IMR-90 (cell line): ENCODE measurements around the gene FAM53B. TPM values are rescaled to one million over a fixed set of nuclear protein-coding genes. Genes with fewer than 3 reads are reported as not detected.

Experiments used
- ATAC-seq: fragments of 200-7000 bp; cut with Tn5 transposase; 2 replicates; pipeline ENCODE4 v1.9.1; 2020; ENCODE audit warnings: low read depth, mild to moderate bottlenecking, moderate library complexity
- BruUV-seq: library from RNA; stranded (reverse); fragments of 400-500 nt; replicated peaks from 2 replicates; lab custom pipeline; 2021; lab: Mats Ljungman, UMichigan
- CTCF ChIA-PET: fragments of 300-600 bp; formaldehyde crosslinking; extraction: SDS; loops from one replicate; lab custom pipeline; 2021; ENCODE audit warnings: antibody characterized with exemption; lab: Yijun Ruan, JAX
- POLR2A ChIA-PET: fragments of 300-600 bp; sonication (Branson Sonifier 250); formaldehyde crosslinking; loops from one replicate; lab custom pipeline; 2022; ENCODE audit warnings: antibody characterized with exemption; ENCODE audit not compliant: unreplicated experiment; lab: Charles Lee
- DNase-seq: peaks from one replicate; pipeline ENCODE4 v3.0.0; 2013
- H2AFZ ChIP-seq: replicated peaks from 2 replicates; pipeline ENCODE3; 2013; ENCODE audit warnings: low read length, mild to moderate bottlenecking; ENCODE audit not compliant: poor library complexity
- H2AK5ac ChIP-seq: 2 replicates; pipeline ENCODE4 v1.6.1; 2013; ENCODE audit warnings: low read depth, low read length, inconsistent platforms
- H2AK9ac ChIP-seq: replicated peaks from 2 replicates; pipeline ENCODE3; 2013; ENCODE audit warnings: mild to moderate bottlenecking, low read depth, low read length, moderate library complexity; ENCODE audit not compliant: poor library complexity
- H2BK120ac ChIP-seq: 2 replicates; pipeline ENCODE4 v1.6.1; 2013; ENCODE audit warnings: low read depth, low read length, inconsistent platforms
- H2BK15ac ChIP-seq: 3 replicates; pipeline ENCODE4 v1.6.1; 2013; ENCODE audit warnings: low read depth, low read length, inconsistent platforms
- H2BK20ac ChIP-seq: 2 replicates; pipeline ENCODE4 v1.6.1; 2013; ENCODE audit warnings: low read depth, mild to moderate bottlenecking, inconsistent platforms, low read length, moderate library complexity
- H2BK5ac ChIP-seq: 2 replicates; pipeline ENCODE4 v1.6.1; 2013; ENCODE audit warnings: mild to moderate bottlenecking, low read depth, low read length, inconsistent platforms; ENCODE audit not compliant: poor library complexity, severe bottlenecking
- H3K14ac ChIP-seq: replicated peaks from 2 replicates; pipeline ENCODE4 v1.6.1; 2013; ENCODE audit warnings: low read depth, low read length, inconsistent platforms
- H3K18ac ChIP-seq: 2 replicates; pipeline ENCODE4 v1.6.1; 2013; ENCODE audit warnings: low read depth, low read length, control low read depth
- H3K23ac ChIP-seq: 2 replicates; pipeline ENCODE4 v1.6.1; 2013; ENCODE audit warnings: low read depth, low read length, inconsistent platforms
- H3K27ac ChIP-seq: 2 replicates; pipeline ENCODE4 v1.5.1; 2013; ENCODE audit warnings: mild to moderate bottlenecking, control low read depth, low read length; ENCODE audit not compliant: insufficient read depth
- H3K27me3 ChIP-seq: 2 replicates; pipeline ENCODE4 v1.6.1; 2013; ENCODE audit warnings: low read length; ENCODE audit not compliant: control insufficient read depth, insufficient read depth
- H3K36me3 ChIP-seq: 2 replicates; pipeline ENCODE4 v1.6.1; 2013; ENCODE audit warnings: low read length, mixed read lengths; ENCODE audit not compliant: control insufficient read depth, insufficient read depth
- H3K4ac ChIP-seq: 2 replicates; pipeline ENCODE4 v1.6.1; 2013; ENCODE audit warnings: low read depth, low read length, inconsistent platforms
- H3K4me1 ChIP-seq: 2 replicates; pipeline ENCODE4 v1.6.1; 2013; ENCODE audit warnings: low read length, mixed read lengths; ENCODE audit not compliant: control insufficient read depth, insufficient read depth
- H3K4me2 ChIP-seq: 2 replicates; pipeline ENCODE4 v1.6.1; 2013; ENCODE audit warnings: low read depth, mild to moderate bottlenecking, control low read depth, low read length, moderate library complexity
- H3K4me3 ChIP-seq: 2 replicates; pipeline ENCODE4 v1.5.1; 2013; ENCODE audit warnings: low read depth, mild to moderate bottlenecking, control low read depth, low read length, moderate library complexity; ENCODE audit not compliant: insufficient read depth
- H3K56ac ChIP-seq: 2 replicates; pipeline ENCODE4 v1.6.1; 2013; ENCODE audit warnings: low read length, inconsistent platforms; ENCODE audit not compliant: insufficient read depth; ENCODE audit errors: extremely low read depth
- H3K79me1 ChIP-seq, 2 experiments: 2 replicates each; pipeline ENCODE4 v1.6.1; 2013; ENCODE audit warnings: low read length in 2 of 2, inconsistent platforms in 1 of 2, low read depth in 1 of 2
- H3K9ac ChIP-seq: 2 replicates; pipeline ENCODE4 v1.6.1; 2013; ENCODE audit warnings: low read depth, low read length, control low read depth
- H3K9me1 ChIP-seq: 2 replicates; pipeline ENCODE4 v1.6.1; 2013; ENCODE audit warnings: low read length, inconsistent platforms; ENCODE audit not compliant: insufficient read depth
- H3K9me3 ChIP-seq: 2 replicates; pipeline ENCODE4 v1.6.1; 2013; ENCODE audit warnings: low read length; ENCODE audit not compliant: control insufficient read depth, insufficient read depth
- H4K20me1 ChIP-seq: 2 replicates; pipeline ENCODE4 v1.6.1; 2013; ENCODE audit warnings: low read length, inconsistent platforms; ENCODE audit not compliant: insufficient read depth
- H4K5ac ChIP-seq: 2 replicates; pipeline ENCODE4 v1.6.1; 2013; ENCODE audit warnings: mild to moderate bottlenecking, low read depth, low read length, control low read depth
- H4K8ac ChIP-seq, 2 experiments: 2 replicates each; pipeline ENCODE4 v1.6.1; 2013; ENCODE audit warnings: low read depth in 2 of 2, low read length in 2 of 2, control low read depth in 1 of 2, inconsistent platforms in 1 of 2
- H4K91ac ChIP-seq: 2 replicates; pipeline ENCODE4 v1.6.1; 2013; ENCODE audit warnings: low read depth, low read length, inconsistent platforms; ENCODE audit not compliant: insufficient read depth
- BHLHE40 ChIP-seq: fragments of 150-350 bp; IDR thresholded peaks from 2 replicates; pipeline ENCODE4 v1.6.1; 2016; ENCODE audit warnings: mild to moderate bottlenecking, low read depth, low read length
- CEBPB ChIP-seq: IDR thresholded peaks from 2 replicates; pipeline ENCODE4 v1.6.1; 2012; ENCODE audit warnings: low read depth, low read length, improper control_type of control experiment
- CHD1 ChIP-seq: IDR thresholded peaks from 2 replicates; pipeline ENCODE4 v1.6.1; 2012; ENCODE audit warnings: low read depth, low read length, improper control_type of control experiment
- FOS ChIP-seq: fragments of 150-350 bp; IDR thresholded peaks from 2 replicates; pipeline ENCODE4 v1.6.1; 2016; ENCODE audit warnings: low read depth, low read length
- MAFK ChIP-seq: IDR thresholded peaks from 2 replicates; pipeline ENCODE4 v1.6.1; 2012; ENCODE audit warnings: low read depth, low read length, improper control_type of control experiment
- MAZ ChIP-seq: IDR thresholded peaks from 2 replicates; pipeline ENCODE4 v1.6.1; 2012; ENCODE audit warnings: low read depth, mild to moderate bottlenecking, low read length, improper control_type of control experiment, moderate library complexity, borderline replicate concordance
- MXI1 ChIP-seq: IDR thresholded peaks from 2 replicates; pipeline ENCODE4 v1.6.1; 2012; ENCODE audit warnings: low read depth, mild to moderate bottlenecking, low read length, moderate library complexity, borderline replicate concordance
- NFE2L2 ChIP-seq: fragments of 150-350 bp; IDR thresholded peaks from 2 replicates; pipeline ENCODE4 v1.6.1; 2016; ENCODE audit warnings: low read depth, mild to moderate bottlenecking, low read length
- POLR2A ChIP-seq: IDR thresholded peaks from 2 replicates; pipeline ENCODE4 v1.6.1; 2012; ENCODE audit warnings: mild to moderate bottlenecking, low read depth, low read length
- RAD21 ChIP-seq: IDR thresholded peaks from 2 replicates; pipeline ENCODE4 v1.6.1; 2012; ENCODE audit warnings: low read length, improper control_type of control experiment
- RCOR1 ChIP-seq: IDR thresholded peaks from 2 replicates; pipeline ENCODE4 v1.6.1; 2012; ENCODE audit warnings: mild to moderate bottlenecking, low read length, improper control_type of control experiment; ENCODE audit not compliant: insufficient replicate concordance
- RFX5 ChIP-seq: IDR thresholded peaks from 2 replicates; pipeline ENCODE4 v1.8.0; 2012; ENCODE audit warnings: low read depth, mild to moderate bottlenecking, low read length, moderate library complexity
- SMC3 ChIP-seq: fragments of 150-350 bp; IDR thresholded peaks from 2 replicates; pipeline ENCODE4 v1.6.1; 2016; ENCODE audit warnings: low read depth, mild to moderate bottlenecking, antibody characterized with exemption, low read length, moderate library complexity
- WGBS, 2 experiments: methylation state at CpG; one replicate each; pipeline versions ENCODE4 v1.1.5 to v1.1.7; 2013; ENCODE audit warnings: missing lambda C conversion rate in 2 of 2; ENCODE audit not compliant: insufficient read length in 1 of 2; ENCODE audit errors: extremely low coverage in 2 of 2; 5-methylcytosine and 5-hydroxymethylcytosine counted together
- dilution Hi-C: fragments of 300-500 bp; cut with HindIII; formaldehyde crosslinking; loops from one replicate; pipeline ENCODE4 v1.14.3; 2018; ENCODE audit warnings: low sequenced_read_pairs; ENCODE audit not compliant: unreplicated experiment
- in situ Hi-C: fragments of 300-500 bp; cut with MboI; formaldehyde crosslinking; loops from 3 replicates; pipeline ENCODE4 v1.14.3; 2019; ENCODE audit warnings: low sequenced_read_pairs, inconsistent platforms, mixed read lengths
- intact Hi-C: fragments of 100-400 bp; cut with micrococcal nuclease; formaldehyde crosslinking; loops from 2 replicates; pipeline ENCODE4 v1.10.0; 2022
- polyA plus RNA-seq, 3 experiments: library from polyadenylated mRNA; depleted of rRNA; stranded (reverse); fragments of >200 nt; gene quantifications; 2 replicates each; pipeline ENCODE4 v1.2.3, GENCODE V29; 2012; ENCODE audit warnings: low replicate concordance in 1 of 3
- total RNA-seq: library from RNA; depleted of rRNA; stranded (reverse); fragments of >200 nt; gene quantifications from 2 replicates; pipeline ENCODE4 v1.2.3, GENCODE V29; 2012
- TF ChIP-seq, protein P1 (sequence below): fragments of 150-350 bp; IDR thresholded peaks from 2 replicates; pipeline ENCODE4 v1.6.1; 2016; ENCODE audit warnings: low read depth, mild to moderate bottlenecking, low read length, moderate library complexity, borderline replicate concordance
- TF ChIP-seq, protein P2 (sequence below): fragments of 150-350 bp; IDR thresholded peaks from 2 replicates; pipeline ENCODE4 v1.6.1; 2017; ENCODE audit warnings: mild to moderate bottlenecking, antibody characterized with exemption, low read length, low read depth

FAM53B gene
- total and polyA plus RNA-seq, 2 of the 4 experiments (the other 2 are of a cell fraction), result 3.8 to 5.7 TPM

GRCh38 chr10:124739119-124739921 lies 4.9 kb downstream of the FAM53B start (continued):
- TF ChIP-seq CHD1, result no peak

DNA sequence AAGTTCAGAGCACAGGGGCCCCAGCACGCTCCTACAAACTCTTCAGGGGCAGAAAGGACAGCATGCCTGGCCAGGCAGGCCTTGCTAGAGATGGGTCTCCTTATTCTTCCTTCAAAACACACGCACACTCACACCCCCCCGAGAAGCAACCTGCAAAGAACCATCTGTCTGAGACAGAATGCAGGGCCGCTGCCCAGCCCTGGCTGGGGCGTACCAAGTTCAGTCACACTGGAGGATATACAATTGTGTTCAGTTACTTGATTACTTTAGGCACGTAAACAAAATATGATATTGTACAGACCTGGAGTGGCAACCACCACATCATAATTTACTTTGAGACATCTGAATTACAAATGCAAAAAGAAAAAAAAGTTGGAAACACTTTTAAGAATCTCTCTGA lies 5.7 kb downstream of the FAM53B start:
- in situ Hi-C loops, result no loop called here
- H3K4ac ChIP-seq, result no peak overlapping the region
- peaks cover 25% of the 10 kb centered on the region for H4K20me1 ChIP-seq
- TF ChIP-seq BHLHE40 (no peak), CEBPB (no peak), NFE2L2 (no peak), RCOR1 (no peak), MAFK (no peak), MAZ (no peak), RAD21 (no peak), RFX5 (no peak), SMC3 (no peak), FOS (no peak), CHD1 (no peak), POLR2A (no peak), MXI1 (no peak)
- TF ChIP-seq, protein P1, sequence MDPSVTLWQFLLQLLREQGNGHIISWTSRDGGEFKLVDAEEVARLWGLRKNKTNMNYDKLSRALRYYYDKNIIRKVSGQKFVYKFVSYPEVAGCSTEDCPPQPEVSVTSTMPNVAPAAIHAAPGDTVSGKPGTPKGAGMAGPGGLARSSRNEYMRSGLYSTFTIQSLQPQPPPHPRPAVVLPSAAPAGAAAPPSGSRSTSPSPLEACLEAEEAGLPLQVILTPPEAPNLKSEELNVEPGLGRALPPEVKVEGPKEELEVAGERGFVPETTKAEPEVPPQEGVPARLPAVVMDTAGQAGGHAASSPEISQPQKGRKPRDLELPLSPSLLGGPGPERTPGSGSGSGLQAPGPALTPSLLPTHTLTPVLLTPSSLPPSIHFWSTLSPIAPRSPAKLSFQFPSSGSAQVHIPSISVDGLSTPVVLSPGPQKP, result no peak
- TF ChIP-seq, protein P2, sequence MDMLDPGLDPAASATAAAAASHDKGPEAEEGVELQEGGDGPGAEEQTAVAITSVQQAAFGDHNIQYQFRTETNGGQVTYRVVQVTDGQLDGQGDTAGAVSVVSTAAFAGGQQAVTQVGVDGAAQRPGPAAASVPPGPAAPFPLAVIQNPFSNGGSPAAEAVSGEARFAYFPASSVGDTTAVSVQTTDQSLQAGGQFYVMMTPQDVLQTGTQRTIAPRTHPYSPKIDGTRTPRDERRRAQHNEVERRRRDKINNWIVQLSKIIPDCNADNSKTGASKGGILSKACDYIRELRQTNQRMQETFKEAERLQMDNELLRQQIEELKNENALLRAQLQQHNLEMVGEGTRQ, result no peak

More for the DNA sequence above, 5.7 kb downstream of the FAM53B start:
- H3K4me3 ChIP-seq, result no peak overlapping the region
- H2AK9ac ChIP-seq, result no peak overlapping the region
- dilution Hi-C loops, result no loop called here
- H3K14ac ChIP-seq, result no peak overlapping the region
- H3K23ac ChIP-seq, result no peak overlapping the region
- H3K9me1 ChIP-seq, result peaks cover 4% of the 10 kb centered on the region; the same call in 1 of the 2 replicates
- H3K18ac ChIP-seq, result no peak overlapping the region
- H4K8ac ChIP-seq, result no peak overlapping the region
- DNase-seq (no peak), ATAC-seq (no peak)
- H3K4me1 ChIP-seq, result peaks cover 19% of the 10 kb centered on the region
- no peak overlapping the region for H3K27ac ChIP-seq
- no peak overlapping the region for H2AFZ ChIP-seq
- intact Hi-C loops, result no loop called here
- H4K5ac ChIP-seq, result no peak overlapping the region
- H4K91ac ChIP-seq, result no peak overlapping the region
- no peaks in the 10 kb centered on the region for H3K27me3 ChIP-seq
- BruUV-seq, result no TSS peak
- H3K36me3 ChIP-seq, result no peaks in the 10 kb centered on the region
- H2BK5ac ChIP-seq, result no peak overlapping the region
- no peak overlapping the region for H2BK20ac ChIP-seq
- H2BK15ac ChIP-seq, result no peak overlapping the region
- H2BK120ac ChIP-seq, result no peak overlapping the region
- CTCF ChIA-PET, result no interaction called here
- H3K9me3 ChIP-seq, result no peaks in the 10 kb centered on the region
- H3K4me2 ChIP-seq, result no peak overlapping the region
- no peak overlapping the region for H3K56ac ChIP-seq
- no CpG with 5 or more reads among the region's 6 CpGs for WGBS, 2 experiments
- no peak overlapping the region for H3K9ac ChIP-seq
- POLR2A ChIA-PET, result no interaction called here
- no peak overlapping the region for H2AK5ac ChIP-seq
- peaks cover 3 to 54% of the 10 kb centered on the region in 2 experiments for H3K79me1 ChIP-seq
